CD14-positive monocyte (primary cell): ENCODE results near the gene ACSL6. TPM values are rescaled to one million over a fixed set of nuclear protein-coding genes. Genes with fewer than 3 reads are reported as not detected.

Source experiments
- DNase-seq, 3 donors: peaks; one replicate each; pipeline ENCODE4 v3.0.0-alpha.2; 2011 to 2022
- H2AFZ ChIP-seq: 2 replicates; pipeline ENCODE4 v1.6.0; 2012; ENCODE audit warnings: mild to moderate bottlenecking, low read depth, low read length, inconsistent platforms; ENCODE audit not compliant: insufficient read depth, poor library complexity, severe bottlenecking
- H3K27ac ChIP-seq, 2 donors: 1 replicate in 1 of 2; 2 replicates in 1 of 2; pipeline ENCODE4 v1.5.1; 2012 to 2013; ENCODE audit warnings: low read length in 2 of 2, control low read depth in 1 of 2, inconsistent platforms in 1 of 2, low read depth in 1 of 2, mild to moderate bottlenecking in 1 of 2
- H3K27me3 ChIP-seq, 2 donors: one replicate each; pipeline versions ENCODE4 v1.6.0 to v1.6.1; 2011 to 2013; ENCODE audit warnings: low read length in 2 of 2; ENCODE audit not compliant: control insufficient read depth in 2 of 2, insufficient read depth in 2 of 2
- H3K36me3 ChIP-seq, 2 donors: replicated peaks in 1 of 2; 1 replicate in 1 of 2; 2 replicates in 1 of 2; pipeline versions ENCODE4 v1.5.1 to v1.6.1; 2012 to 2013; ENCODE audit warnings: low read length in 2 of 2, control low read depth in 1 of 2, inconsistent platforms in 1 of 2, mild to moderate bottlenecking in 1 of 2; ENCODE audit not compliant: insufficient read depth in 2 of 2, control insufficient read depth in 1 of 2
- H3K4me1 ChIP-seq, 2 donors: 1 replicate in 1 of 2; 2 replicates in 1 of 2; pipeline versions ENCODE4 v1.5.1 to v1.6.1; 2012 to 2013; ENCODE audit warnings: low read length in 2 of 2, control low read depth in 1 of 2, inconsistent platforms in 1 of 2, mild to moderate bottlenecking in 1 of 2, moderate library complexity in 1 of 2; ENCODE audit not compliant: insufficient read depth in 2 of 2, control insufficient read depth in 1 of 2
- H3K4me2 ChIP-seq: replicated peaks from 2 replicates; pipeline ENCODE3; 2012; ENCODE audit warnings: low read length, moderate library complexity, mild to moderate bottlenecking; ENCODE audit not compliant: poor library complexity, severe bottlenecking; ENCODE audit errors: extremely low read depth
- H3K4me3 ChIP-seq, 3 experiments: fragments of 200-600 bp in 1 of 3; sonication (generic) in 1 of 3; replicated peaks in 1 of 3; 1 replicate in 2 of 3; 2 replicates in 1 of 3; pipeline ENCODE4 v1.5.1; 2011 to 2013; ENCODE audit warnings: low read length in 3 of 3, mild to moderate bottlenecking in 3 of 3, control low read depth in 2 of 3, low read depth in 2 of 3, inconsistent platforms in 1 of 3, moderate library complexity in 1 of 3
- H3K79me2 ChIP-seq: 2 replicates; pipeline ENCODE4 v1.6.0; 2012; ENCODE audit warnings: mild to moderate bottlenecking, control low read depth, inconsistent platforms, low read length, moderate library complexity; ENCODE audit not compliant: insufficient read depth
- H3K9ac ChIP-seq: 2 replicates; pipeline ENCODE4 v1.6.0; 2017; ENCODE audit warnings: low read length, mild to moderate bottlenecking; ENCODE audit not compliant: insufficient read depth, poor library complexity, severe bottlenecking
- H3K9me3 ChIP-seq, 2 donors: replicated peaks in 1 of 2; 1 replicate in 1 of 2; 2 replicates in 1 of 2; pipeline versions ENCODE4 v1.5.1 to v1.6.1; 2012 to 2013; ENCODE audit warnings: low read length in 2 of 2, control low read depth in 1 of 2; ENCODE audit not compliant: control insufficient read depth in 1 of 2, insufficient read depth in 1 of 2
- H4K20me1 ChIP-seq: 2 replicates; pipeline ENCODE4 v1.6.0; 2012; ENCODE audit warnings: mild to moderate bottlenecking, low read length, control low read depth, moderate library complexity; ENCODE audit not compliant: insufficient read depth
- H3K27ac Mint-ChIP-seq, 7 donors: one replicate each; pipeline ENCODE4 v1.8.0; 2020; ENCODE audit warnings: mild to moderate bottlenecking in 7 of 7, mixed read lengths in 7 of 7, moderate library complexity in 6 of 7, inconsistent platforms in 2 of 7
- H3K27me3 Mint-ChIP-seq, 3 donors: one replicate each; pipeline ENCODE4 v1.8.0; 2021 to 2022; ENCODE audit warnings: low read depth in 3 of 3, mild to moderate bottlenecking in 3 of 3, mixed read lengths in 3 of 3, moderate library complexity in 3 of 3, inconsistent platforms in 1 of 3
- H3K36me3 Mint-ChIP-seq, 2 donors: one replicate each; pipeline ENCODE4 v1.8.0; 2020; ENCODE audit warnings: mixed read lengths in 2 of 2, inconsistent platforms in 1 of 2, mild to moderate bottlenecking in 1 of 2
- H3K4me1 Mint-ChIP-seq: one replicate; pipeline ENCODE4 v1.8.0; 2020; ENCODE audit warnings: mild to moderate bottlenecking, mixed read lengths
- H3K4me3 Mint-ChIP-seq, 2 donors: one replicate each; pipeline ENCODE4 v1.8.0; 2020; ENCODE audit warnings: mild to moderate bottlenecking in 2 of 2, mixed read lengths in 2 of 2, moderate library complexity in 1 of 2
- H3K9me3 Mint-ChIP-seq, 7 donors: one replicate each; pipeline ENCODE4 v1.8.0; 2020 to 2022; ENCODE audit warnings: mixed read lengths in 7 of 7, mild to moderate bottlenecking in 6 of 7, moderate library complexity in 6 of 7, inconsistent platforms in 2 of 7
- WGBS: methylation state at CpG from one replicate; pipeline ENCODE4 v1.1.5; 2013; ENCODE audit warnings: missing lambda C conversion rate; ENCODE audit not compliant: insufficient coverage; 5-methylcytosine and 5-hydroxymethylcytosine counted together
- intact Hi-C, 2 donors: fragments of 100-400 bp; cut with micrococcal nuclease; formaldehyde crosslinking; loops; one replicate each; pipeline versions ENCODE4 v1.15.0 to v1.15.1; 2023
- polyA plus RNA-seq, 3 donors: library from polyadenylated mRNA; depleted of rRNA in 1 of 3; unstranded in 2 of 3; stranded (reverse) in 1 of 3; fragments of 300-500 nt in 2 of 3; fragments of >200 nt in 1 of 3; fragmentation: Illumina TruSeq in 2 of 3; gene quantifications; 1 replicate in 2 of 3; 2 replicates in 1 of 3; pipeline ENCODE4 v1.2.3, GENCODE V29; 2012 to 2021
- TF ChIP-seq, protein P1 (sequence below): fragments of 200-600 bp; IDR thresholded peaks from one replicate; pipeline ENCODE4 v1.8.0; 2022; ENCODE audit warnings: antibody characterized with exemption, mild to moderate bottlenecking

ACSL6 gene
- polyA plus RNA-seq, 3 donors = 0.45 TPM; not detected in 2

DNA sequence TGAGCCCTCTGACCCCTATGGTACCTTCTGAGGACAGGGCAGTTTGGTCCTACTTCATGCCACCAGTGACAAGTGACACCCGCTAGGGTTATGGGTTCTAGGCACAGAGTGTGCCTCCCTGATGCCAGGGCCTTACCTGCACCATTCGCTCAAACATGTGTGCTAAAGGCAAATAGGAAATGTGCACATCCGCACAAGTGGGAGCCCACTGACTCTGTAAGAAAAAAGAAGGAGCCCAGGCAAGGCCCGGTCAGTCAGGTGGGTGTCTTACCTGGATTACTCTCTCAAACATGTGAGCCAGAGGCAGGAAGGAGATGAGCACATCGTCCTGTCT lies 36.9 kb downstream of the ACSL6 start:
- Histone ChIP-seq H3K36me3 (no peaks in the 10 kb centered on the region), H3K27ac (no peak overlapping the region), H4K20me1 (no peaks in the 10 kb centered on the region), H3K4me2 (no peak overlapping the region), H3K27me3 (no peaks in the 10 kb centered on the region), H2AFZ (no peak overlapping the region), H3K9me3 (no peaks in the 10 kb centered on the region), H3K4me1 (no peaks in the 10 kb centered on the region), H3K9ac (no peak overlapping the region), H3K4me3 (no peak overlapping the region), H3K79me2 (no peaks in the 10 kb centered on the region)
- no peaks in the 10 kb centered on the region for H3K36me3 Mint-ChIP-seq
- H3K27ac Mint-ChIP-seq = peak overlapping the region in 1 of 7 donors; percentile 70
- no peak for DNase-seq
- intact Hi-C loops = no loop called here
- H3K4me1 Mint-ChIP-seq = no peaks in the 10 kb centered on the region
- peaks cover 1 to 6% (median 5%) of the 10 kb centered on the region in 3 donors for H3K27me3 Mint-ChIP-seq
- 91% methylated on average over 4 of the region's 5 CpGs for WGBS
- peaks cover 0 to 2% (median 0%) of the 10 kb centered on the region in 7 donors for H3K9me3 Mint-ChIP-seq
- no peak overlapping the region for H3K4me3 Mint-ChIP-seq
- TF ChIP-seq, protein P1, sequence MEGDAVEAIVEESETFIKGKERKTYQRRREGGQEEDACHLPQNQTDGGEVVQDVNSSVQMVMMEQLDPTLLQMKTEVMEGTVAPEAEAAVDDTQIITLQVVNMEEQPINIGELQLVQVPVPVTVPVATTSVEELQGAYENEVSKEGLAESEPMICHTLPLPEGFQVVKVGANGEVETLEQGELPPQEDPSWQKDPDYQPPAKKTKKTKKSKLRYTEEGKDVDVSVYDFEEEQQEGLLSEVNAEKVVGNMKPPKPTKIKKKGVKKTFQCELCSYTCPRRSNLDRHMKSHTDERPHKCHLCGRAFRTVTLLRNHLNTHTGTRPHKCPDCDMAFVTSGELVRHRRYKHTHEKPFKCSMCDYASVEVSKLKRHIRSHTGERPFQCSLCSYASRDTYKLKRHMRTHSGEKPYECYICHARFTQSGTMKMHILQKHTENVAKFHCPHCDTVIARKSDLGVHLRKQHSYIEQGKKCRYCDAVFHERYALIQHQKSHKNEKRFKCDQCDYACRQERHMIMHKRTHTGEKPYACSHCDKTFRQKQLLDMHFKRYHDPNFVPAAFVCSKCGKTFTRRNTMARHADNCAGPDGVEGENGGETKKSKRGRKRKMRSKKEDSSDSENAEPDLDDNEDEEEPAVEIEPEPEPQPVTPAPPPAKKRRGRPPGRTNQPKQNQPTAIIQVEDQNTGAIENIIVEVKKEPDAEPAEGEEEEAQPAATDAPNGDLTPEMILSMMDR = no peak

GRCh38 chr5:131974016-131974415 lies 37.4 kb downstream of the ACSL6 start:
- Histone ChIP-seq H3K4me3 (no peak overlapping the region), H3K27me3 (no peaks in the 10 kb centered on the region), H3K4me1 (no peaks in the 10 kb centered on the region), H3K9ac (no peak overlapping the region), H3K4me2 (no peak overlapping the region), H3K36me3 (no peaks in the 10 kb centered on the region), H2AFZ (no peak overlapping the region), H4K20me1 (no peaks in the 10 kb centered on the region), H3K27ac (no peak overlapping the region), H3K79me2 (no peaks in the 10 kb centered on the region), H3K9me3 (no peaks in the 10 kb centered on the region)
- no peak overlapping the region for H3K4me3 Mint-ChIP-seq
- WGBS = 100% methylated on average over 1 of the region's 1 CpG
- no peaks in the 10 kb centered on the region for H3K36me3 Mint-ChIP-seq
- intact Hi-C loops = no loop called here
- no peaks in the 10 kb centered on the region for H3K4me1 Mint-ChIP-seq
- no peak overlapping the region for H3K27ac Mint-ChIP-seq
- TF ChIP-seq, protein P1 = no peak
- peaks cover 1 to 6% (median 4%) of the 10 kb centered on the region in 3 donors for H3K27me3 Mint-ChIP-seq
- H3K9me3 Mint-ChIP-seq = peaks cover 0 to 2% (median 0%) of the 10 kb centered on the region in 7 donors
- no peak for DNase-seq
